K562 treated with DMSO at 1 percent for 24 hours (cell line): ENCODE measurements around the gene TMEM229B. TPM values are rescaled to one million over a fixed set of nuclear protein-coding genes. Genes with fewer than 3 reads are reported as not detected.

Experiments used
- total RNA-seq: library from RNA; unstranded; fragments of 300-600 nt; gene quantifications from 2 replicates; pipeline ENCODE4 v1.2.3, GENCODE V29; 2022; ENCODE audit warnings: low read depth; ENCODE audit not compliant: insufficient read depth

TMEM229B gene
- total RNA-seq, result 0.22 TPM in 1 of 2 replicates, not detected in the other

GRCh38 chr14:67487937-67488893 lies at the start of gene TMEM229B:
TMEM229B (minus strand) TSS chr14:67488721; CDS start chr14:67473923, 14,798 bp downstream.

GRCh38 chr14:67532998-67533753 lies 44.7 kb upstream of the TMEM229B start, which contains the start of gene PLEKHH1:
PLEKHH1 (plus strand) TSS chr14:67533290; CDS start chr14:67541868, 8,578 bp downstream.

Other genes with a start within 250 kb of the TMEM229B start
- 6.4 and 9.8 TPM in 2 replicates for gene PALS1, start 247.3 kb downstream of the TMEM229B start, total RNA-seq
- gene ATP6V1D, start 128.9 kb downstream of the TMEM229B start, total RNA-seq, result 41.6 and 60.2 TPM in 2 replicates
- 52.2 and 59.3 TPM in 2 replicates for gene EIF2S1, start 128.4 kb downstream of the TMEM229B start, total RNA-seq
- not detected in 2 replicates for gene PLEK2, start 76.6 kb downstream of the TMEM229B start, total RNA-seq
- gene PLEKHH1, start 44.6 kb upstream of the TMEM229B start, total RNA-seq, result 3.0 and 5.8 TPM in 2 replicates
- gene PIGH, start 111.5 kb upstream of the TMEM229B start, total RNA-seq, result 30.0 and 34.8 TPM in 2 replicates
- gene ARG2, start 131.2 kb upstream of the TMEM229B start, total RNA-seq, result 20.1 and 25.3 TPM in 2 replicates
- 52.9 and 58.1 TPM in 2 replicates for gene VTI1B, start 185.9 kb upstream of the TMEM229B start, total RNA-seq
- gene RDH11, start 207.0 kb upstream of the TMEM229B start, total RNA-seq, result 33.7 and 34.0 TPM in 2 replicates
- 0.15 and 0.47 TPM in 2 replicates for gene RDH12, start 213.2 kb upstream of the TMEM229B start, total RNA-seq